Measurements from ENCODE around the gene FOXG1. TPM values are rescaled to one million over a fixed set of nuclear protein-coding genes. Genes with fewer than 3 reads are reported as not detected.

Gene FOXG1
- total RNA-seq, 1 experiment from 2014 or later, result not detected

GRCh38 chr14:28782301-28782700, 15.7 kb downstream of the FOXG1 start:
- TF ChIP-seq SP1 (IDR thresholded peaks at IDR 0.05; ENCODE audit: low read depth) (no peak), POLR2AphosphoS5 (IDR thresholded peaks at IDR 0.05; ENCODE audit: low read depth, low read length) (no peak), CBX3 (IDR thresholded peaks at IDR 0.05; ENCODE audit: low read depth) (no peak), FOSL1 (IDR thresholded peaks at IDR 0.05; ENCODE audit: low read depth) (no peak), JUND (IDR thresholded peaks at IDR 0.05) (no peak), YY1 (IDR thresholded peaks at IDR 0.05; ENCODE audit: extremely low read depth, insufficient replicate concordance, low read depth, low read length) (no peak), ELF1 (IDR thresholded peaks at IDR 0.05; ENCODE audit: borderline replicate concordance, low read depth) (no peak), CEBPB (IDR thresholded peaks at IDR 0.05; ENCODE audit: low read depth) (no peak), TCF7L2 (IDR thresholded peaks at IDR 0.05; ENCODE audit: borderline replicate concordance, extremely low read depth, insufficient read depth, insufficient read length) (no peak), EGR1 (IDR thresholded peaks at IDR 0.05; ENCODE audit: low read depth) (no peak), POLR2A (IDR thresholded peaks at IDR 0.05; ENCODE audit: borderline replicate concordance, extremely low read depth, insufficient read depth, insufficient read length) (no peak), RAD21 (IDR thresholded peaks at IDR 0.05; ENCODE audit: low read depth) (no peak), EZH2 (IDR thresholded peaks at IDR 0.05) (no peak), SRF (IDR thresholded peaks at IDR 0.05; ENCODE audit: low read depth) (no peak), ZNF274 (IDR thresholded peaks at IDR 0.05; ENCODE audit: low read depth, low read length) (no peak), ZFX (IDR thresholded peaks at IDR 0.05) (no peak), REST (IDR thresholded peaks at IDR 0.05; ENCODE audit: low read depth) (no peak), SIN3A (IDR thresholded peaks at IDR 0.05; ENCODE audit: low read depth) (no peak)
- DNase-seq (ENCODE audit: low read depth, low spot score) (no peak), ATAC-seq (no peak)
- POLR2A ChIA-PET, result no interaction called here
- H3K9ac ChIP-seq (ENCODE audit: low read length), result no peak overlapping the region
- intact Hi-C loops (cut with micrococcal nuclease), result no loop called here
- no TSS peak for BruUV-seq (replicated peaks)
- H3K4me2 ChIP-seq (ENCODE audit: low read length), result no peak overlapping the region
- no peaks in the 10 kb centered on the region for H3K27me3 ChIP-seq (ENCODE audit: insufficient read depth, low read length)
- peaks cover 4 to 27% of the 10 kb centered on the region in 2 experiments; a peak in 2 of 4 replicates for H3K9me3 ChIP-seq (ENCODE audit: control insufficient read depth in 1 of 2, insufficient read depth in 1 of 2, low read depth in 1 of 2, low read length in 2 of 2)
- H3K36me3 ChIP-seq (ENCODE audit: control insufficient read depth in 1 of 2, insufficient read depth in 2 of 2, low read length in 2 of 2), result no peaks in the 10 kb centered on the region
- H3K79me2 ChIP-seq (ENCODE audit: insufficient read depth, low read length), result no peaks in the 10 kb centered on the region
- RAD21 ChIA-PET (ENCODE audit: low non-redundant PET in 1 of 2, low total read pairs in 2 of 2, uncharacterized antibody in 2 of 2, unreplicated experiment in 2 of 2), result no interaction called here
- no peaks in the 10 kb centered on the region for H3K9me2 ChIP-seq (ENCODE audit: insufficient read depth)
- H3K27ac ChIP-seq (ENCODE audit: low read depth, low read length), result no peak overlapping the region
- CTCF ChIA-PET, result no interaction called here
- H3K4me3 ChIP-seq (replicated peaks in 1 of 2; ENCODE audit: low read depth in 1 of 2, low read length in 2 of 2), result no peak overlapping the region
- H4K20me1 ChIP-seq (ENCODE audit: insufficient read depth), result no peaks in the 10 kb centered on the region
- no peak overlapping the region for H2AFZ ChIP-seq (ENCODE audit: low read depth, low read length, poor library complexity, severe bottlenecking)
- H3K4me1 ChIP-seq (ENCODE audit: control insufficient read depth in 1 of 2, insufficient read depth in 2 of 2, low read length in 2 of 2), result no peaks in the 10 kb centered on the region

All from HCT116 (cell line).